GM12874 (cell line): ENCODE measurements around the gene MRO.

Experiments used
- TF ChIP-seq, protein P1 (sequence below): IDR thresholded peaks from 2 replicates; pipeline ENCODE4 v1.5.1; 2011; ENCODE audit warnings: low read depth, mild to moderate bottlenecking, control low read depth, low read length, moderate library complexity; ENCODE audit not compliant: insufficient read depth

MRO gene

DNA sequence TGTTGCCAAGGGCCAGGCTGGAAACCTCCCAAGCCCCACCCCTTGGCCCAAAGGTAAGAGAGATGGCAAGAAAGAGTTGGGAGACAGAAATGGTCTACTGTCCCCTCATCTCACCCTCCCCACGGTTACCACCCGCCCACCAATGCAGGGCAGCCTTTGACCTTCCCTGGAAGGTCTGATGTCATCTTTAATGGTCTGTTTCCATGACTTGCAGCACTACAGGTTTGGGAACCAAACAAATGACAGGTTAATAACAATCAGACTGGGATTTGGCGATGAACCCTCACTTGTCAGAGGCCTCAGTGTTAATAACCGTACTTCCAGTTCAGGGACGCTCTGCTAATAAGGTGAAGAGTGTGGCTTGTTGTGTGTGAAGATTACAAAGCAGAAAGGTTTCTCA, 70.4 kb downstream of the MRO start:
- TF ChIP-seq, protein P1, sequence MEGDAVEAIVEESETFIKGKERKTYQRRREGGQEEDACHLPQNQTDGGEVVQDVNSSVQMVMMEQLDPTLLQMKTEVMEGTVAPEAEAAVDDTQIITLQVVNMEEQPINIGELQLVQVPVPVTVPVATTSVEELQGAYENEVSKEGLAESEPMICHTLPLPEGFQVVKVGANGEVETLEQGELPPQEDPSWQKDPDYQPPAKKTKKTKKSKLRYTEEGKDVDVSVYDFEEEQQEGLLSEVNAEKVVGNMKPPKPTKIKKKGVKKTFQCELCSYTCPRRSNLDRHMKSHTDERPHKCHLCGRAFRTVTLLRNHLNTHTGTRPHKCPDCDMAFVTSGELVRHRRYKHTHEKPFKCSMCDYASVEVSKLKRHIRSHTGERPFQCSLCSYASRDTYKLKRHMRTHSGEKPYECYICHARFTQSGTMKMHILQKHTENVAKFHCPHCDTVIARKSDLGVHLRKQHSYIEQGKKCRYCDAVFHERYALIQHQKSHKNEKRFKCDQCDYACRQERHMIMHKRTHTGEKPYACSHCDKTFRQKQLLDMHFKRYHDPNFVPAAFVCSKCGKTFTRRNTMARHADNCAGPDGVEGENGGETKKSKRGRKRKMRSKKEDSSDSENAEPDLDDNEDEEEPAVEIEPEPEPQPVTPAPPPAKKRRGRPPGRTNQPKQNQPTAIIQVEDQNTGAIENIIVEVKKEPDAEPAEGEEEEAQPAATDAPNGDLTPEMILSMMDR: no peak

DNA sequence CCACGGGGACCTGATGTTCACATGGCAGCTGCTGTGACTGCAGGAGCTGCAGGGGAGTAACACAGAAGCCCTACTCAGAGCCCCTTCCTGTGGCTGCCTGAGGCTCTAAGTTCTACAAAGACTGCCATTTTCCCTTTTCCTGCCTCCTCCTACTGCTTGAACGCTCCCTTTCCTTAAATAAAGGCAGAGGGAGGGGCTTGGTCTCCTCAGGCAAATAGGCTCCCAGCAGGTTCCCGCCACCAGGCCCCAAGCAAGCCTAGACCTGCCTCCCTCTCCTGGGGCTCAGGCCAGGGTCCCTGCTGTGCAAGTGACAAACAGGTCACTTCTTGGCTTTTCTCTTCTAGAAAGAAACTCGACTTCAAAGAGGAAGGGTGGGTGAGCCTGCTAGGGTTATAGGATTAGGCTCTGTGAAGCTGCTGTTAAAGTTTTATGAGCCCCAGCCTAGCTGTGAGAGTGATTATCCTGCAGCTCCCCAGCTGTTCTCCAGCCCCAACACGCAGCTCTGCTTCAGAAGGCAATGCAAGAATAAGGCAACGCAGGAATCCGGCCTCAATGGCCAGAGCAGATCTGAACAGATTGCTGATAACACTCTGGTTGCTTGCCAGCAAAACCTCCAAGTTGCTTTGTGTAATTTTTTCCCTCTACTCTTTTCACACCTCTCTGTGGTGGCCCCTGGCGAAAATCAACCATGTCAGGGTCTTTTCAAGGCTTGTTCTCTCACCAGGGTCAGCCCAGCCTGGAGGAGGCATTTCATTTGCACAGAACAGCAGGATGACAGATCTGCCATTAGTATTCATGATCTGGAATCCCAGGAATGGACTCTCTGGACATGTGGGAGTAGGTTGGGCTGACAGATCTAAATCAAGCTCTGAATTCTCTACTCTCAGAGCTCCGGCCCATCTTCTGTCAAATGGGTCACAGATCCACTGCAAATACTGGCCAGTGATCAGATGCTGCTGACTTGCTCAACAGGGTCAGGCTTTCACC, 71.3 kb downstream of the MRO start:
- TF ChIP-seq, protein P1: no peak

DNA sequence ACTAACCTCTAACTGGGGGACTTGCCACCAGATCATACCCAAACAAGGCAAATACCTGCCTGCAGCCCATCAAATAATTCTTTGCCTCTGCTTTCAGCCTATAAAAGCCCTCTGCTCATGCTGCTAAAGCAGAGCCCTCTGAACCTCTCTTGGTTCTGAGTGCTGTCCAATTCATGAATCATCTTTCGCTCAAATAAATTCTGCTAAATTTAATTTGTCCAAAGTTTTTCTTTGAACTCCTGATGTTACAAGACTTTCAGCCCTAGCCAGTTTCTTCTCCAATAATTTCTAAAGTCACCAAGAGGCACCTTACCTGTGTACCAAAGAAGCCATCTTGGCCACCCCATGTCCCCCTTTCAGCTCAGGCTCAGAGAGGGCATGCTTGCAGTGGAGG, 72.0 kb downstream of the MRO start:
- TF ChIP-seq, protein P1: no peak

DNA sequence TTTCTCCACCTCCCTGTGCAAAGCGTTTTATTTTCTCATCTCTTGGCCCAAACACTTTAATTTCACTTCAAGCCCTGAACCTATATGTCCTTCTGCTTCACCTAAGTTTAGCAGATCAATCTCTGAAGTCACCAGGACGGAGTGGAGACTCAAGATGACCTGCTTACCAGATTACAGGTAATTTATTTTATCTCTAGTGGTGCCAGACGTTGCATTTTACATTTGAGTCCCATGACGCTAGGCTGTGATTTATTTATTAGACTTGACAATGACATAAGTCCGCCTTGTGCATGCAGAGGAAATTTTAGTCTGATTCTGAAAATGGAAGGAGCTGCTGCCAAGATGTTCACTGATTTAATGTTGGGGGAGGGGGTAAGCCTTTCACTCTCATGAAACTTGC, 73.9 kb downstream of the MRO start:
- TF ChIP-seq, protein P1: no peak
